ENCODE measurements around the gene EREG. TPM values are rescaled to one million over a fixed set of nuclear protein-coding genes. Genes with fewer than 3 reads are reported as not detected.

EREG gene
- total and polyA plus RNA-seq, 9 of the 15 experiments (the other 6 are each of a cell fraction or from before 2014, with no cell fraction given) = 0.97 to 7.3 (median 2.5) TPM

DNA sequence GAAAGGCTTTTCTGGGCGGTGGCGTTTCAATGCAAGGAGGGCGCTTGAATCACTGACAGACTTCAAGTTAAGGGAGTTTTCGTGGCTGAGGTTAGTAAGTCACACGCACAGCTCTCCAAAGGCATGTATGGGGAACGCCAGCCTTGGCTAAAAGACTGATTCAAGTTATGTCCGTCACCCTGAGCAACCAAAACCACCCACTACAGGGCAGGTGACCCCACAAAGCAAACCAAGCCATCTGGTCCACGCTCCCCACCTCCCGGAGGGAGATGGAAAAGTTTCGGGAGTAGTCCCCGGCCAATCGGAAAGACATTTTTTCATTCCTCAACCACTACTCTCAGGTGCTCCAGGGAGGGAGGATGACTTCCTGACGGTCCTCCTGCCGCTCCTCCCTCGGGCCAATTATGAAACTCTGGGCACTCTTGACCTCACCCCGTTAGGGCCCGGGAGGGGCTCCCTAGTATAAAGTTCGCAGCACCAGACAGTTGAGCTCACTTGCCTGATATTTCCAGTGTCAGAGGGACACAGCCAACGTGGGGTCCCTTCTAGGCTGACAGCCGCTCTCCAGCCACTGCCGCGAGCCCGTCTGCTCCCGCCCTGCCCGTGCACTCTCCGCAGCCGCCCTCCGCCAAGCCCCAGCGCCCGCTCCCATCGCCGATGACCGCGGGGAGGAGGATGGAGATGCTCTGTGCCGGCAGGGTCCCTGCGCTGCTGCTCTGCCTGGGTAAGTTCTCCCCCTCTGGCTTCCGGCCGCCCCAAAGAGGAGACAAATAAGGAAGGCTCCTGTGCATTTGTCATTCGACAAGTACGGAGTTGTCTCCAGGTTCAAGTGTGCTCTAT is at the start of gene EREG (continued):
- TF ChIP-seq ZNF263 (CRISPR knock-in tag; IDR thresholded peaks at IDR 0.05; ENCODE audit: borderline replicate concordance) (peak; percentile 100), SMAD4 (CRISPR knock-in tag; conservative IDR thresholded peaks at IDR 0.05) (peak; percentile 35), RBBP5 (IDR thresholded peaks at IDR 0.05; ENCODE audit: borderline replicate concordance, insufficient read depth, low read length, poor library complexity, severe bottlenecking) (peak; percentile 66), BACH1 (tag; IDR thresholded peaks at IDR 0.05) (no peak), ATF1 (CRISPR knock-in tag; IDR thresholded peaks at IDR 0.05) (no peak), ATF1 (tag; IDR thresholded peaks at IDR 0.05) (peak; percentile 38; the same call in 1 of the 2 replicates), KLF13 (tag; IDR thresholded peaks at IDR 0.05; ENCODE audit: borderline replicate concordance, low read depth) (no peak), PHB (CRISPR knock-in tag; IDR thresholded peaks at IDR 0.05) (no peak), TCF3 (CRISPR knock-in tag; IDR thresholded peaks at IDR 0.05) (0 out of 2 replicates have a peak, but pooled peaks have one; percentile 7), ZFX (CRISPR knock-in tag; IDR thresholded peaks at IDR 0.05) (peak; percentile 60; the same call in 1 of the 2 replicates), GATA2 (CRISPR knock-in tag; IDR thresholded peaks at IDR 0.05) (no peak), POLR2B (IDR thresholded peaks at IDR 0.05; ENCODE audit: low read depth, partially characterized antibody) (peak; percentile 62), CXXC5 (CRISPR knock-in tag; IDR thresholded peaks at IDR 0.05) (no peak), EGR1 (conservative IDR thresholded peaks at IDR 0.05) (0 out of 2 replicates have a peak, but pooled peaks have one; percentile 8), ASH1L (IDR thresholded peaks at IDR 0.05; ENCODE audit: borderline replicate concordance, low read depth, partially characterized antibody) (no peak)
- TF ChIP-seq, protein P1, sequence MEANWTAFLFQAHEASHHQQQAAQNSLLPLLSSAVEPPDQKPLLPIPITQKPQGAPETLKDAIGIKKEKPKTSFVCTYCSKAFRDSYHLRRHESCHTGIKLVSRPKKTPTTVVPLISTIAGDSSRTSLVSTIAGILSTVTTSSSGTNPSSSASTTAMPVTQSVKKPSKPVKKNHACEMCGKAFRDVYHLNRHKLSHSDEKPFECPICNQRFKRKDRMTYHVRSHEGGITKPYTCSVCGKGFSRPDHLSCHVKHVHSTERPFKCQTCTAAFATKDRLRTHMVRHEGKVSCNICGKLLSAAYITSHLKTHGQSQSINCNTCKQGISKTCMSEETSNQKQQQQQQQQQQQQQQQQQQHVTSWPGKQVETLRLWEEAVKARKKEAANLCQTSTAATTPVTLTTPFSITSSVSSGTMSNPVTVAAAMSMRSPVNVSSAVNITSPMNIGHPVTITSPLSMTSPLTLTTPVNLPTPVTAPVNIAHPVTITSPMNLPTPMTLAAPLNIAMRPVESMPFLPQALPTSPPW (CRISPR knock-in tag; IDR thresholded peaks at IDR 0.05) = peak; percentile 49; the same call in 1 of the 2 replicates
- TF ChIP-seq, protein P2, sequence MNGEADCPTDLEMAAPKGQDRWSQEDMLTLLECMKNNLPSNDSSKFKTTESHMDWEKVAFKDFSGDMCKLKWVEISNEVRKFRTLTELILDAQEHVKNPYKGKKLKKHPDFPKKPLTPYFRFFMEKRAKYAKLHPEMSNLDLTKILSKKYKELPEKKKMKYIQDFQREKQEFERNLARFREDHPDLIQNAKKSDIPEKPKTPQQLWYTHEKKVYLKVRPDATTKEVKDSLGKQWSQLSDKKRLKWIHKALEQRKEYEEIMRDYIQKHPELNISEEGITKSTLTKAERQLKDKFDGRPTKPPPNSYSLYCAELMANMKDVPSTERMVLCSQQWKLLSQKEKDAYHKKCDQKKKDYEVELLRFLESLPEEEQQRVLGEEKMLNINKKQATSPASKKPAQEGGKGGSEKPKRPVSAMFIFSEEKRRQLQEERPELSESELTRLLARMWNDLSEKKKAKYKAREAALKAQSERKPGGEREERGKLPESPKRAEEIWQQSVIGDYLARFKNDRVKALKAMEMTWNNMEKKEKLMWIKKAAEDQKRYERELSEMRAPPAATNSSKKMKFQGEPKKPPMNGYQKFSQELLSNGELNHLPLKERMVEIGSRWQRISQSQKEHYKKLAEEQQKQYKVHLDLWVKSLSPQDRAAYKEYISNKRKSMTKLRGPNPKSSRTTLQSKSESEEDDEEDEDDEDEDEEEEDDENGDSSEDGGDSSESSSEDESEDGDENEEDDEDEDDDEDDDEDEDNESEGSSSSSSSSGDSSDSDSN (IDR thresholded peaks at IDR 0.05; ENCODE audit: borderline replicate concordance in 1 of 2, low read depth in 2 of 2, low read length in 2 of 2) = peak; percentile 85 to 93; a peak in 3 of 4 replicates
- TF ChIP-seq, protein P3, sequence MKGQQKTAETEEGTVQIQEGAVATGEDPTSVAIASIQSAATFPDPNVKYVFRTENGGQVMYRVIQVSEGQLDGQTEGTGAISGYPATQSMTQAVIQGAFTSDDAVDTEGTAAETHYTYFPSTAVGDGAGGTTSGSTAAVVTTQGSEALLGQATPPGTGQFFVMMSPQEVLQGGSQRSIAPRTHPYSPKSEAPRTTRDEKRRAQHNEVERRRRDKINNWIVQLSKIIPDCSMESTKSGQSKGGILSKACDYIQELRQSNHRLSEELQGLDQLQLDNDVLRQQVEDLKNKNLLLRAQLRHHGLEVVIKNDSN (CRISPR knock-in tag; IDR thresholded peaks at IDR 0.05) = no peak
- TF ChIP-seq, protein P4, sequence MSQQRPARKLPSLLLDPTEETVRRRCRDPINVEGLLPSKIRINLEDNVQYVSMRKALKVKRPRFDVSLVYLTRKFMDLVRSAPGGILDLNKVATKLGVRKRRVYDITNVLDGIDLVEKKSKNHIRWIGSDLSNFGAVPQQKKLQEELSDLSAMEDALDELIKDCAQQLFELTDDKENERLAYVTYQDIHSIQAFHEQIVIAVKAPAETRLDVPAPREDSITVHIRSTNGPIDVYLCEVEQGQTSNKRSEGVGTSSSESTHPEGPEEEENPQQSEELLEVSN (IDR thresholded peaks at IDR 0.05; ENCODE audit: borderline replicate concordance in 1 of 2, extremely low read depth in 1 of 2, insufficient read depth in 1 of 2, insufficient read length in 1 of 2, low read depth in 1 of 2, low read length in 1 of 2, poor library complexity in 1 of 2, severe bottlenecking in 1 of 2) = peak; percentile 10 to 19
- TF ChIP-seq, protein P5, sequence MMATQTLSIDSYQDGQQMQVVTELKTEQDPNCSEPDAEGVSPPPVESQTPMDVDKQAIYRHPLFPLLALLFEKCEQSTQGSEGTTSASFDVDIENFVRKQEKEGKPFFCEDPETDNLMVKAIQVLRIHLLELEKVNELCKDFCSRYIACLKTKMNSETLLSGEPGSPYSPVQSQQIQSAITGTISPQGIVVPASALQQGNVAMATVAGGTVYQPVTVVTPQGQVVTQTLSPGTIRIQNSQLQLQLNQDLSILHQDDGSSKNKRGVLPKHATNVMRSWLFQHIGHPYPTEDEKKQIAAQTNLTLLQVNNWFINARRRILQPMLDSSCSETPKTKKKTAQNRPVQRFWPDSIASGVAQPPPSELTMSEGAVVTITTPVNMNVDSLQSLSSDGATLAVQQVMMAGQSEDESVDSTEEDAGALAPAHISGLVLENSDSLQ (IDR thresholded peaks at IDR 0.05) = peak; percentile 33

All from K562 (cell line).